DND-41 (cell line): Measurements from ENCODE around the gene KCNT1.

ENCODE experiments used
- CTCF ChIP-seq: IDR thresholded peaks from 2 replicates; pipeline ENCODE4 v1.5.1; 2012; ENCODE audit warnings: borderline replicate concordance, low read length, moderate library complexity, mild to moderate bottlenecking; ENCODE audit not compliant: poor library complexity, severe bottlenecking; ENCODE audit errors: extremely low read depth
- EZH2 ChIP-seq: IDR thresholded peaks from 3 replicates; pipeline ENCODE4 v1.6.1; 2012; ENCODE audit warnings: borderline replicate concordance, low read depth, mild to moderate bottlenecking, moderate library complexity, low read length, inconsistent platforms; ENCODE audit not compliant: severe bottlenecking

- TF ChIP-seq CTCF = no peak
- TF ChIP-seq EZH2 = no peak
These were observed 101.5 kb downstream of the KCNT1 start for GRCh38 chr9:135803441-135803840.
